GM12891 (cell line): Measurements from ENCODE around the gene WNT2B. TPM values are rescaled to one million over a fixed set of nuclear protein-coding genes. Genes with fewer than 3 reads are reported as not detected.
"Not testable (repeated sequence)": the region's sequence is repeated elsewhere in the genome, so short reads cannot be mapped to it uniquely, and the experiment has no call there.

ENCODE experiments used
- DNase-seq: peaks from one replicate; pipeline ENCODE4 v3.0.0; 2011; ENCODE audit warnings: low spot score; ENCODE audit not compliant: insufficient read length
- FAIRE-seq: peaks from 2 replicates; lab custom pipeline; 2011; peaks lifted over from hg19 to GRCh38; lab: Jason Lieb, UNC
- PAX5 ChIP-seq: IDR thresholded peaks from 2 replicates; pipeline ENCODE4 v1.6.1; 2011; ENCODE audit warnings: low read length, moderate library complexity, mild to moderate bottlenecking; ENCODE audit not compliant: insufficient read depth, severe bottlenecking
- POLR2A ChIP-seq: IDR thresholded peaks from 2 replicates; pipeline ENCODE4 v1.6.1; 2011; ENCODE audit warnings: low read depth, low read length, control low read depth
- POLR2AphosphoS5 ChIP-seq: IDR thresholded peaks from 2 replicates; pipeline ENCODE4 v1.6.1; 2011; ENCODE audit warnings: low read depth, low read length, control low read depth
- POU2F2 ChIP-seq: IDR thresholded peaks from 2 replicates; pipeline ENCODE4 v1.6.1; 2011; ENCODE audit warnings: low read depth, mild to moderate bottlenecking, control low read depth, low read length, moderate library complexity
- SPI1 ChIP-seq: IDR thresholded peaks from 2 replicates; pipeline ENCODE4 v1.6.1; 2011; ENCODE audit warnings: low read depth, low read length, control low read depth
- TAF1 ChIP-seq: IDR thresholded peaks from 2 replicates; pipeline ENCODE4 v1.6.1; 2011; ENCODE audit warnings: low read depth, low read length, control low read depth
- polyA plus RNA-seq: library from polyadenylated mRNA; unstranded; fragments of >200 nt; gene quantifications from one replicate; pipeline ENCODE4 v1.2.1, GENCODE V29; 2012; ENCODE audit warnings: low read depth, missing spikeins, inconsistent platforms; ENCODE audit not compliant: missing spikeins

WNT2B gene
- polyA plus RNA-seq: 0.15 TPM

DNA sequence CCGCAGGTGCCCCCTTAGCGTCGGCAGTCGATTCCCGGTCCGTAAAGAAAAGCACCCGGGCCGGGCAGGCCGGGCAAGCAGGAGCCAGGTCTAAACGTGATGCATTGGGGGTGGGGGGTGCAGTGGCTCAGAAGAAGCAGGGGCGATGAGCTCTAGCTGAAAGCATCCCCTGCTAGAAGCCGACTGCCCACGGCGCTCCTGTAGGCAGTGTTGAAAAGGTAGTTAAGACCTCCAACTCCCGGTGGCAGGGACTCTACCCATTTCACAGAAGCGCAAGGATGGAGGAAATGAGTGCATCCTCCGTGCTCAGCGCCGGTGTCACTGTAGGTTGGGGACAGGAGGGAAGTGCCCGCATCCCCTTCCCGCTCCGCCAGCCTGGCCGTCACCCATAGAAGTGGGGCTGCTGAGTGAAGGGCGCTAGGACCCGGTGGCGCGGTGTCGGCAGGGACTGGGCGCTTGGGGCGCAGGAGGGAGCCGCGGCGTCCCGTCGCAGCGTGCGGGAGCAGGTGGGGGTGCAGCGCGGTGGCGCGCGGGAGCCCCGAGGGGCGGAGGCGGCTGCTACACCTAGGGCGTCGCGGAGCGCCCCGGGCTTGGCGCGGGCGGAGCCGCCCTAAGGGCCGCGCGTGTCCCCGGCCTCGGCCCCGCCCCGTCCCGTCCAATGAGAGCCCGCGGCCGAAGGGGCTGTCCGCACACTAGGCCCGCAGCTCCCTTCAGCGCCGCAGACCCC, at the start of gene WNT2B:
WNT2B (plus strand) TSS at position 688 of the 727 bp plus-strand sequence. CDS start 298 bp downstream, outside the sequence.
- TF ChIP-seq POLR2A (no peak), POLR2AphosphoS5 (no peak), PAX5 (no peak), POU2F2 (no peak), TAF1 (no peak), SPI1 (no peak)
- FAIRE-seq: peak; percentile 65
- DNase-seq: peak; percentile 75

DNA sequence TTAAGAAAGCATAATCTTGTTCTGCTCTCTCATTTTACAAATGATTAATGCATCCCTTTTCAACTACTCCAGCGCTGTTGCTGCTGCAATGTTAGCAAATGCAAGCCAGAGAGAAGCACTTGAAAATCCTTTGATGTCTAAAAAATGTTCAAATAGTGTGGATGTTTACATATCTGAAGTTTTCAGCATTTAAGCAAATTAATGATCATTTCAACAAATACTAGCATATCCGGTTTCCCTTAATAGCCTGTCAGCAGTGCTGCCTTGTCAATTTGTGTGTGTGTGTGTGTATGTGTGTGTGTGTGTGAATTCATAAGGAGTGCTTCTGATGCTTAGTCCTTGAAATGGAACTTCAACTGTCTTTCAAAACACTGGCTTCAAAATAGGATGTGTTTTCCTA, 48.1 kb upstream of the WNT2B start:
- TF ChIP-seq POU2F2 (no peak), TAF1 (no peak), PAX5 (no peak), POLR2A (no peak), POLR2AphosphoS5 (no peak), SPI1 (no peak)
- FAIRE-seq: no peak
- no peak for DNase-seq

DNA sequence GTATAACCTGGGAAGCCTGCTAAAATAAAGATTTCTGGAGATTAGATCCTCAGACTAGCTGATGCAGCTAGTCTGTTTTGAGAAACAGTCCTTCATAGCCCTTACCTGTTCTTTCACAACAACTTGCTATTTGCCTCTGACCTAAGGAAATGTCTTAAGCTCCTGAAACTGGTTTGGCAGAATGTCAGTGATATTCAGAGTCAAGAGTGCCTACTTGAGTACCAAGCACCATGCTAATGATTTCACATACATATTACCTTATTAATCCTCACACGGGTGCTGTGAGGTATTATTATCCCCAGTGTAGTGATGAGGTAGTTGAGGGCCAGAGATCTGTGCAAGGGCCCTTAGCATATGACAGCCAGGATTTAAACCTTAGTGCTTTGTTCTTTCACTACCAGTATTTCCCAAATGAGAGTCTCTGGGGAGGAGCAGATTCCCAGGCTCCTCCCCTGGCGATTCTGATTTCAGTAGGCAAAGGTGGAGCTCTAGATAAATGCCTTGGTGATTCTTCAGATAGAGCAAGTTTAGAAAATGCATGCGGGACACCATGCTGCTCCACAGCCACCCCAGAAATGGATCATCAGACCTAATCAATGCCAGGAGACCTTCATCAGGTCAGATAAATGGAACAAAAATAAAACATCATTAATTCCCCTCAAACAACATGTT, 47.4 kb upstream of the WNT2B start:
- DNase-seq (no peak), FAIRE-seq (no peak)
- TF ChIP-seq TAF1: no peak
- no peak for TF ChIP-seq POLR2AphosphoS5
- no peak for TF ChIP-seq POU2F2
- TF ChIP-seq PAX5: no peak
- TF ChIP-seq SPI1: no peak
- TF ChIP-seq POLR2A: no peak

DNA sequence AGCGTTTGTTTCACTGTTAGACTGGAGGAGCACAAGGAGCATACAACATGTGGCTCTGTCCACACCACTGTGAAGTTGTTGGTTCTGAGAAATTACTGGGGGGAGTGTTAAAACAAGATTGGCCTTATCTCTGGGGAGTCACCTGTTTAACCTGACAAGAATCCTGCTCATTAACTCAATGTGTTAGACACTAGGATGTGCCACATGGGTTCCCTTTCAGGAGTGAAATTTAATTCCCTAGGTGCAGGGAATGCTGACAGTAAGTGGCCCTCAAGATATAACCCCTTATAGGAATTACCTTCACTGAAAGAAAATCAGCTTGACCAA, 45.8 kb upstream of the WNT2B start:
- no peak for DNase-seq
- TF ChIP-seq POLR2A (no peak), PAX5 (no peak), POLR2AphosphoS5 (no peak), TAF1 (no peak), SPI1 (no peak)
- no peak for FAIRE-seq

GRCh38 chr1:112464501-112464900, 44.3 kb upstream of the WNT2B start:
- no peak for FAIRE-seq
- no peak for DNase-seq
- TF ChIP-seq PAX5 (no peak), POLR2A (no peak)

GRCh38 chr1:112465122-112465521, 43.6 kb upstream of the WNT2B start:
- no peak for FAIRE-seq
- DNase-seq: no peak
- TF ChIP-seq SPI1 (no peak), POLR2A (no peak), POU2F2 (no peak), TAF1 (no peak), POLR2AphosphoS5 (no peak), PAX5 (no peak)

- no peak for TF ChIP-seq TAF1
- no peak for TF ChIP-seq POLR2A
- peak; percentile 68; the same call in 1 of the 2 replicates for TF ChIP-seq POU2F2
- peak; percentile 53 for TF ChIP-seq PAX5
- TF ChIP-seq POLR2AphosphoS5: no peak
- peak; percentile 95 for TF ChIP-seq SPI1
- FAIRE-seq: peak; percentile 97
- DNase-seq: peak; percentile 50
These were observed 42.6 kb upstream of the WNT2B start for GRCh38 chr1:112466078-112466660.

DNA sequence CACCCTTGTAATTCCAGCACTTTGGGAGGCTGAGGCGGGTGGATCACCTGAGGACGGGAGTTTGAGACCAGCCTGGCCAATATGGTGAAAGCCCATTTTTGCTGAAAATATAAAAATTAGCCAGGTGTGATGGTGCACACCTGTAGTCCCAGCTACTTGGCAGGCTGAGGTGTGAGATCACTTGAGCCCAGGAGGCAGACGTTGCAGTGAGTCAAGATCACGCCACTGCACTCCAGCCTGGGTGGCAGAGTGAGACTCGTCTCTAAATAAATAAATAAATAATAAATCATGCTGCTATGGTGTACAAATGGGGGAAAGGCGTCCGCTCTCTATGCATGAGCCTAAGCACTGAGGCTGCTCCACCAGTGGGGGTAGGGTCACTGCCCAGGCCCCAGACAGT, 38.4 kb upstream of the WNT2B start:
- not testable (repeated sequence) for FAIRE-seq, DNase-seq

GRCh38 chr1:112470966-112471365, 37.8 kb upstream of the WNT2B start:
- FAIRE-seq (no peak), DNase-seq (no peak)
- TF ChIP-seq TAF1 (no peak), POLR2AphosphoS5 (no peak), PAX5 (no peak), POU2F2 (no peak), SPI1 (no peak), POLR2A (no peak)
